GM13977 (cell line): ENCODE results near the gene CDH4.

Source experiments
- DNase-seq: peaks from one replicate; pipeline ENCODE4 v3.0.0; 2012; ENCODE audit warnings: low spot score
- in situ Hi-C: fragments of 300-500 bp; cut with MboI; formaldehyde crosslinking; loops from one replicate; pipeline ENCODE4 v1.12.0; 2022; ENCODE audit warnings: low sequenced_read_pairs, low pct_unique_long_range_greater_than_20kb, mixed read lengths, inconsistent platforms; ENCODE audit not compliant: unreplicated experiment
- TF ChIP-seq, protein P1 (sequence below): IDR thresholded peaks from 2 replicates; pipeline ENCODE4 v1.5.1; 2012; ENCODE audit warnings: mild to moderate bottlenecking, control low read depth; ENCODE audit not compliant: insufficient read depth; ENCODE audit errors: extremely low read depth, missing control alignments

CDH4 gene

DNA sequence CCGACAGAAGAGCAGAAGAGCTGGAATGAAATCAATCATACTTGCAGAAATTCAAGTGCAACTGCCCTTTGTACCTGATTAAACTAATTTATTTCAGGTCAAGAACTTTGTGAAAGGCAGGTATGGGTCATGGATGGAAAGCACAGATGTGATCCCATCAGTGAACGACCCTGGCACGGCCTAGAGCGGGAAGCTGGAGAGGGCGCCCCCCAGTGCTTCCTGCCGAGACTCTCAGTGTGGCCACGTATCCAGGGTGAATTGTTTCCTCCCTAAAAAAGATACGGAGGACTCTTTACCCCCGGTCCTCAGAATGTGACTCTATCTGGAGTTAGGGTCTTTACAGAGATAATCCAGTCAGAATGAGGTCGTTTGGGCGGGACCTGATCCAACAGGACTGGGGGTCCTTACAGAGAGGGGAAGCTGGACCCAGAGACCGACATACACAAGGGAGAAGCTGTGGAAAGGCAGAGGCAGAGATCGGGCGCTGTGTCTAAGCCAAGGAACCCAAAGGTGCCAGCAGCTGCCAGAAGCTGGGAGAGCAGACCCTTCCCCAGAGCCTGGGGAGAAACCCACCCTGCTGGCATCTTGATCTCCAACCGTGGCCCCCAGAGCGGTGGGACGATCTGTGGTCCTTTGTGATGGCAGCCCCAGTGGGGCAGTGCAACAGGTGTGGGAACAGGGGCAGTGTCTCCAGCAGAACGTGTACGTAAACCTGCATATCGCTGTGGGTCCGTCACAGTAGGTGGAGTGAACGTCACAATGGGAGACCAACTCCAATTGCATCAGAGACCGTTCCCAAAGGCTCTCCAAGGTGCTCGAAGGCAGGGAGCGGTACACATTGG, 721.7 kb downstream of the CDH4 start:
- TF ChIP-seq, protein P1, sequence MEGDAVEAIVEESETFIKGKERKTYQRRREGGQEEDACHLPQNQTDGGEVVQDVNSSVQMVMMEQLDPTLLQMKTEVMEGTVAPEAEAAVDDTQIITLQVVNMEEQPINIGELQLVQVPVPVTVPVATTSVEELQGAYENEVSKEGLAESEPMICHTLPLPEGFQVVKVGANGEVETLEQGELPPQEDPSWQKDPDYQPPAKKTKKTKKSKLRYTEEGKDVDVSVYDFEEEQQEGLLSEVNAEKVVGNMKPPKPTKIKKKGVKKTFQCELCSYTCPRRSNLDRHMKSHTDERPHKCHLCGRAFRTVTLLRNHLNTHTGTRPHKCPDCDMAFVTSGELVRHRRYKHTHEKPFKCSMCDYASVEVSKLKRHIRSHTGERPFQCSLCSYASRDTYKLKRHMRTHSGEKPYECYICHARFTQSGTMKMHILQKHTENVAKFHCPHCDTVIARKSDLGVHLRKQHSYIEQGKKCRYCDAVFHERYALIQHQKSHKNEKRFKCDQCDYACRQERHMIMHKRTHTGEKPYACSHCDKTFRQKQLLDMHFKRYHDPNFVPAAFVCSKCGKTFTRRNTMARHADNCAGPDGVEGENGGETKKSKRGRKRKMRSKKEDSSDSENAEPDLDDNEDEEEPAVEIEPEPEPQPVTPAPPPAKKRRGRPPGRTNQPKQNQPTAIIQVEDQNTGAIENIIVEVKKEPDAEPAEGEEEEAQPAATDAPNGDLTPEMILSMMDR: no peak
- in situ Hi-C loops: no loop called here

DNA sequence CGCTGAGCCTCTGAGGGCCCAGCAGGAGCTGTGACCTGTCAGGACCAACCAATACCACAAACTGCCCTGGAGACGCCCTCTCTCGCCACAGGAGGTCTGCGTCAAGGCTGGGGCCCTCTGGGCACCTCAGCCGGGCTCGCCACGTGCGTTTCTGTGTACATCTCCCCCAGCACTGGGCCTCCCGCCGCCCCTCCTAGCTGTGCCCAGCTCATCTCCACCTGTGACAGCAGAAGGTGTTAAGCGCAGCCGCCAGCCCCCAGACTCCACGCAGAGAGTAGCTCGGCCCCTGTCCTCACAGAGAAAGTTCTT, 722.2 kb downstream of the CDH4 start:
- TF ChIP-seq, protein P1: no peak
- DNase-seq: no peak
- in situ Hi-C loops: no loop called here

More for the DNA sequence above, 721.7 kb downstream of the CDH4 start:
- no peak for DNase-seq

DNA sequence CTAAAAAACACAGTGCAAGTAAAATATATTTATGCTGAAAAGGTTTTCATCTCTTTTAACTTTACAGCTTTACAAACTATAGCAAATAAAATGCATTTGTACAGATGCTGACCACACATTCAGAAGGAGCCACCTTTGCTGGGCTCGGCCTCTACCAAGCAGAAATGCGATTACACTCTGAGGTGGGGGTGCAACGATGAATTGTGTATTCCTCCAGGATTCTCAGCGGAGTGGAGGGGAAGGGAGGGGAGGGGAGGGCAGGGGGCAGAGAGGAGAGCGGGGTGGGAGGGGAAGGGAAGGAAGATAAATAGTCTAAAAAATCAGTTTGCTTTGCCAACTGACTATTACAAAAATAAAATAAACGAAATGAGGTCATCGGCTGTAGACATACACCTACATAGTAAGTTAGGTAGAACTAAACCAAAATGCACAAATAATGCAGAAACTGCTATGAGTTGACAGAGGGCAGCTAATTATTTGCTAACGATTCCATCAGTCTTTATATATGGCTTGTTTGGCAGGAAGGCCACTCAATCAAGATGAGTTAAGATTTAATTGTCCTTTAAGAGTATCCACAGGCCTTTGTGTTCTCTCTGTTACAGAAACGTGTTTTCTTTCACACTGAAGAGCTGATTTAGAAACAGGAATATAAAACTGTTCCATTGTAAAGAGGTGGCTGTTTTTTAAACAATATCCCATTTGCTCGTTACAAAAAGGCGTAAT, 723.5 kb downstream of the CDH4 start:
- TF ChIP-seq, protein P1: no peak
- in situ Hi-C loops: no loop called here
- DNase-seq: no peak

DNA sequence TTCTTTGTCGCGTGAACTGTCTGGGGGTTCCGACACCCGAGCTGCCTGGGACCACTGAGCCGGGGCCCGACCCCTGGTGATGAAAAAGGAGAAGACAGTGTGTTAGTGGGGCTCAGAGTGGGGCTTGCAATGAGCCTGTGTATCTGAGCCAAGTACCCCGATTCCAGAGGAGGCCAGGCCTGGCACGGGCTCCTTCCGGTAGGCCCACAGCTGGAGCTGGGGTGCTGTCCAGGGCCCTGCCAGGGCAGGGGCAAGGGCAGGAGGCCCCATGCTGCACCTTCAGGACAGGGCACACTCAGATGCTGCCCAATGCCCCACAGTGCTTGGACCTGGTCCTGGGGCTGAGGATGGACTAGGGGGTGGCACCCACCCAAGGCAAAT, 724.2 kb downstream of the CDH4 start:
- no peak for DNase-seq
- TF ChIP-seq, protein P1: no peak
- in situ Hi-C loops: no loop called here

DNA sequence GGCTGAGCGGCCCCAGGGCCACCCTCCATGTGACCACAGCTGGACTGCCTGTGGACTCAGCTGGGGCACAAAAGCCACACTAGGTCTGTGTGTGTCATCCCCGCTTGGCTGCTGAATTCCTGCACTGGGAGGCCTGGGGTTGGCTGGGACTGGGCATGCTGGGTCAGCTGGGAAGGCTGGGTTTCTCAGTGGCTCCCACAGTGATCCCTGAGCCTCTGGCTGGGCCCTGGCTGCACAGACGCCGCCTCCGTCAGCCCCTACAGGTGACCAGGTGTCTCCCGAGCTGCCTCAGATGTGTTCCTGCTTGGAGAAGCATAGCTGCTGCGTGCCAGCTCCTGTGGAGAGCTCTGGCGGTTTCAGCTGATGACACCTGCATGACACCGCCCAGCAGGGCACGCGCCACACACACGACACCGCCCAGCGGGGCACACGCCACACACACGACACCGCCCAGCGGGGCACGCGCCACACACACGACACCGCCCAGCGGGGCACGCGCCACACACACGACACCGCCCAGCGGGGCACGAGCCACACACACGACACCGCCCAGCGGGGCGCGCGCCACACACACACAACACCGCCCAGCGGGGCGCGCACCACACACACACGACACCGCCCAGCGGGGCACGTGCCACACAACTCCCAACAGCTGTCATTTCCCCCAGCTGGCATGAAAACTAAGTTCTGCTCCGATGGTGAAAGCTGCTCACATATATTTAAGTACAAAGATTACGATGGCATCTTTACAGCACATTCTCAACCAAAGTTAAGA, 724.8 kb downstream of the CDH4 start:
- TF ChIP-seq, protein P1: no peak
- in situ Hi-C loops: no loop called here
- no peak for DNase-seq

DNA sequence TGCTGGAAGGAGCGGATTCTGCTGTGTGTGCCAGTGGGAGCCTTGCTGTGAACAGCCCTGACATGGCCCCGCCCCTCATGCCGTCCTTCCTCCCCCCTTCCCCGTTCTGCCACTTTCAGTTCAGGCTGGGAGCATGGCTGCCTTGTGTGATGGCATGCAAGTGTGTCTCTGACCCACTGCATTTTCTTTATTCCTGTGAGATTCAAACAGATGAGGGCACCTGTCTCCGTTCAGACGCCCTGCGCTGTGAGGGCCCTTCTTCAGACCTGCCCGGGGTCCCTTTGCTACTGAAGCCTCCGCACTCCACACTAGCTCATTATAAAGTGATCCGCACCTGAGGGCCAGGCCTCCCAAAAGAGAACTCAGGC, 725.3 kb downstream of the CDH4 start:
- no peak for DNase-seq
- TF ChIP-seq, protein P1: no peak
- in situ Hi-C loops: no loop called here
